Prostate gland (tissue), 2 donors: ENCODE data around the gene FGF1.

ENCODE experiments used
- POLR2A ChIP-seq: fragments of 450-650 bp; IDR thresholded peaks from one replicate; pipeline ENCODE4 v1.6.1; 2016; ENCODE audit warnings: antibody characterized with exemption, mild to moderate bottlenecking
- POLR2AphosphoS5 ChIP-seq: sonication (generic); formaldehyde crosslinking; IDR thresholded peaks from one replicate; pipeline ENCODE4 v1.6.1; 2017; ENCODE audit warnings: antibody characterized with exemption
- TF ChIP-seq, protein P1 (sequence below), 4 experiments: fragments of 200-600 bp in 2 of 4; fragments of 450-650 bp in 2 of 4; sonication (generic) in 2 of 4; IDR thresholded peaks; 1 replicate in 3 of 4; 2 replicates in 1 of 4; pipeline ENCODE4 v1.5.1; 2016 to 2019; ENCODE audit warnings: antibody characterized with exemption in 4 of 4, mild to moderate bottlenecking in 2 of 4, moderate library complexity in 2 of 4

DNA sequence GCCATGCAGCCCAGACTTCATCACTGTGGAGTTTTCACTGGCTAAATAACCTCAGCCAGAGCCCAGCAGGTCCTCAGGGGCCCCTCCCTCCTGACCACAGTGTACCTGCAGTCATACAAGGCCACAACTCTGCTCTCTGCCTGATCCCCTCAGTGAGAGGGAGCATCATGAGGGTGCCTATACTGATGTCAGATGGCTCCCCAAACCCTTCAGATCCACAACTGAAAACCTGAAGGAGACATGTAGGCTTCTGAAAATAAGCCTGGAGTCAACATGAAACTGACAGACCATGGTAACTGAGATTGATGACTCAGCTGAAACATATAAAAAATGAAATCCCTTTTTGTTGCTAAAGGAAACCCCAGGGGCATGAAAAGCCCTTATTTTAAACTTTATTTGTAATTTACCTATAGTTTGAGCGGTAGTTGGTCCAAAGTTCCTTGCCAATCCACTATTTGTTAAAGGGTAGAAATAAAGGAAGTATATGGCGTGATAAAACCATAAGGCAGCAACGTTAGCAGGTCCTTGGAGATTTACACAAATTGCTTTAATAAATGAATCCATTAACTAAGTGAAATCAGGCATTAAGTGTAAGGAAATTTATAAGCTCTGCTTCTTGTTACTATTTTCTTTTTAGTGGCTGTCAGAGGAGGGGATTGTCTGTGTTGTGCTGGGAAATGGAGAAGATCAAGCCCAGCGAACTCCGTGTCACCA is 68.3 kb downstream of the FGF1 start:
- TF ChIP-seq POLR2A (no peak), POLR2AphosphoS5 (no peak)
- TF ChIP-seq, protein P1, sequence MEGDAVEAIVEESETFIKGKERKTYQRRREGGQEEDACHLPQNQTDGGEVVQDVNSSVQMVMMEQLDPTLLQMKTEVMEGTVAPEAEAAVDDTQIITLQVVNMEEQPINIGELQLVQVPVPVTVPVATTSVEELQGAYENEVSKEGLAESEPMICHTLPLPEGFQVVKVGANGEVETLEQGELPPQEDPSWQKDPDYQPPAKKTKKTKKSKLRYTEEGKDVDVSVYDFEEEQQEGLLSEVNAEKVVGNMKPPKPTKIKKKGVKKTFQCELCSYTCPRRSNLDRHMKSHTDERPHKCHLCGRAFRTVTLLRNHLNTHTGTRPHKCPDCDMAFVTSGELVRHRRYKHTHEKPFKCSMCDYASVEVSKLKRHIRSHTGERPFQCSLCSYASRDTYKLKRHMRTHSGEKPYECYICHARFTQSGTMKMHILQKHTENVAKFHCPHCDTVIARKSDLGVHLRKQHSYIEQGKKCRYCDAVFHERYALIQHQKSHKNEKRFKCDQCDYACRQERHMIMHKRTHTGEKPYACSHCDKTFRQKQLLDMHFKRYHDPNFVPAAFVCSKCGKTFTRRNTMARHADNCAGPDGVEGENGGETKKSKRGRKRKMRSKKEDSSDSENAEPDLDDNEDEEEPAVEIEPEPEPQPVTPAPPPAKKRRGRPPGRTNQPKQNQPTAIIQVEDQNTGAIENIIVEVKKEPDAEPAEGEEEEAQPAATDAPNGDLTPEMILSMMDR (IDR thresholded peaks at IDR 0.05), result no peak
